Ovary (tissue), 3 donors: Measurements from ENCODE around the gene CYFIP2.

Experiments used
- POLR2A ChIP-seq: fragments of 450-650 bp; IDR thresholded peaks from one replicate; pipeline ENCODE4 v1.6.1; 2017; ENCODE audit warnings: antibody characterized with exemption, mild to moderate bottlenecking, moderate library complexity
- TF ChIP-seq, protein P1 (sequence below), 3 donors: fragments of 450-650 bp in 2 of 3; fragments of 200-600 bp in 1 of 3; IDR thresholded peaks; one replicate each; pipeline versions ENCODE4 v1.5.1 to v1.8.0; 2016 to 2022; ENCODE audit warnings: antibody characterized with exemption in 3 of 3, mild to moderate bottlenecking in 1 of 3
- donor health status: DM: no; HTN: no; CAD: no.

DNA sequence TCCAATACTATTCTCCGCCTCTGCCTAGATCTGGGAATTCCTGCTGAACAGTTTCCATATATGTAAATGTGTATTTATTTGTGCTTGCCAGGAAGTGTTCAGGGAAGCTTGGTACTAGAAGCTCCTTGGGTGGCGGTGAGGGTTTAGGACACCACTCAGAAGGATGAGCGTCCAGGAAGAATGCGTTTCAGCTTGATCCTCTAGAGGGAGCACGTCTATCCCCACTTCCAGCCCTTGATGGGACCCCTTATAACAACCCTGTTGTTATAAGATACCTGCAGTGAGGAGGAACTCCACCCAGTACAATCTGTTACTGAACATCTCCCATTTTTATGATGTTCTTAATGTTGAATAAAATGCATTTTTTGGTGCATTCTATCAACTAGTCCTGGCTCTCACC lies 88.9 kb downstream of the CYFIP2 start:
- TF ChIP-seq, protein P1, sequence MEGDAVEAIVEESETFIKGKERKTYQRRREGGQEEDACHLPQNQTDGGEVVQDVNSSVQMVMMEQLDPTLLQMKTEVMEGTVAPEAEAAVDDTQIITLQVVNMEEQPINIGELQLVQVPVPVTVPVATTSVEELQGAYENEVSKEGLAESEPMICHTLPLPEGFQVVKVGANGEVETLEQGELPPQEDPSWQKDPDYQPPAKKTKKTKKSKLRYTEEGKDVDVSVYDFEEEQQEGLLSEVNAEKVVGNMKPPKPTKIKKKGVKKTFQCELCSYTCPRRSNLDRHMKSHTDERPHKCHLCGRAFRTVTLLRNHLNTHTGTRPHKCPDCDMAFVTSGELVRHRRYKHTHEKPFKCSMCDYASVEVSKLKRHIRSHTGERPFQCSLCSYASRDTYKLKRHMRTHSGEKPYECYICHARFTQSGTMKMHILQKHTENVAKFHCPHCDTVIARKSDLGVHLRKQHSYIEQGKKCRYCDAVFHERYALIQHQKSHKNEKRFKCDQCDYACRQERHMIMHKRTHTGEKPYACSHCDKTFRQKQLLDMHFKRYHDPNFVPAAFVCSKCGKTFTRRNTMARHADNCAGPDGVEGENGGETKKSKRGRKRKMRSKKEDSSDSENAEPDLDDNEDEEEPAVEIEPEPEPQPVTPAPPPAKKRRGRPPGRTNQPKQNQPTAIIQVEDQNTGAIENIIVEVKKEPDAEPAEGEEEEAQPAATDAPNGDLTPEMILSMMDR (IDR thresholded peaks at IDR 0.05): no peak
- no peak for TF ChIP-seq POLR2A
